ENCODE data around the gene ASCC3. TPM values are rescaled to one million over a fixed set of nuclear protein-coding genes. Genes with fewer than 3 reads are reported as not detected.

ASCC3 gene
- total and polyA plus RNA-seq, 4 donors = 12.8 to 32.7 (median 16.4) TPM

- H3K4me3 ChIP-seq (ENCODE audit: low read depth in 1 of 3, low read length in 3 of 3) = no peak overlapping the region
- H3K36me3 ChIP-seq (ENCODE audit: control insufficient read depth in 4 of 4, insufficient read depth in 3 of 4, low read depth in 1 of 4, low read length in 3 of 4) = peaks cover 0 to 10% (median 3%) of the 10 kb centered on the region in 4 donors
- H3K27ac ChIP-seq (ENCODE audit: low read depth in 1 of 2, low read length in 2 of 2) = no peak overlapping the region
- 100% methylated on average over 1 of the region's 1 CpG for WGBS
- H3K9ac ChIP-seq (ENCODE audit: low read depth in 1 of 2, low read length in 2 of 2) = no peak overlapping the region
- DNase-seq (ENCODE audit: low spot score) = no peak
- no peak for TF ChIP-seq YY1 (IDR thresholded peaks at IDR 0.05)
- TF ChIP-seq RXRA (IDR thresholded peaks at IDR 0.05) = no peak
- TF ChIP-seq HNF4G (IDR thresholded peaks at IDR 0.05) = no peak
- TF ChIP-seq, protein P1, sequence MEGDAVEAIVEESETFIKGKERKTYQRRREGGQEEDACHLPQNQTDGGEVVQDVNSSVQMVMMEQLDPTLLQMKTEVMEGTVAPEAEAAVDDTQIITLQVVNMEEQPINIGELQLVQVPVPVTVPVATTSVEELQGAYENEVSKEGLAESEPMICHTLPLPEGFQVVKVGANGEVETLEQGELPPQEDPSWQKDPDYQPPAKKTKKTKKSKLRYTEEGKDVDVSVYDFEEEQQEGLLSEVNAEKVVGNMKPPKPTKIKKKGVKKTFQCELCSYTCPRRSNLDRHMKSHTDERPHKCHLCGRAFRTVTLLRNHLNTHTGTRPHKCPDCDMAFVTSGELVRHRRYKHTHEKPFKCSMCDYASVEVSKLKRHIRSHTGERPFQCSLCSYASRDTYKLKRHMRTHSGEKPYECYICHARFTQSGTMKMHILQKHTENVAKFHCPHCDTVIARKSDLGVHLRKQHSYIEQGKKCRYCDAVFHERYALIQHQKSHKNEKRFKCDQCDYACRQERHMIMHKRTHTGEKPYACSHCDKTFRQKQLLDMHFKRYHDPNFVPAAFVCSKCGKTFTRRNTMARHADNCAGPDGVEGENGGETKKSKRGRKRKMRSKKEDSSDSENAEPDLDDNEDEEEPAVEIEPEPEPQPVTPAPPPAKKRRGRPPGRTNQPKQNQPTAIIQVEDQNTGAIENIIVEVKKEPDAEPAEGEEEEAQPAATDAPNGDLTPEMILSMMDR (IDR thresholded peaks at IDR 0.05; ENCODE audit: low read depth, low read length, missing input control) = no peak
- H3K4me1 ChIP-seq (ENCODE audit: control insufficient read depth in 4 of 4, insufficient read depth in 4 of 4, low read length in 3 of 4) = no peaks in the 10 kb centered on the region
- no peaks in the 10 kb centered on the region for H3K9me3 ChIP-seq (ENCODE audit: control insufficient read depth in 4 of 4, low read length in 3 of 4)
- H3K27me3 ChIP-seq (ENCODE audit: control insufficient read depth in 4 of 4, insufficient read depth in 4 of 4, low read length in 3 of 4) = no peaks in the 10 kb centered on the region
Observed at GRCh38 chr6:100599088-100599770, 281.9 kb downstream of the ASCC3 start.

DNA sequence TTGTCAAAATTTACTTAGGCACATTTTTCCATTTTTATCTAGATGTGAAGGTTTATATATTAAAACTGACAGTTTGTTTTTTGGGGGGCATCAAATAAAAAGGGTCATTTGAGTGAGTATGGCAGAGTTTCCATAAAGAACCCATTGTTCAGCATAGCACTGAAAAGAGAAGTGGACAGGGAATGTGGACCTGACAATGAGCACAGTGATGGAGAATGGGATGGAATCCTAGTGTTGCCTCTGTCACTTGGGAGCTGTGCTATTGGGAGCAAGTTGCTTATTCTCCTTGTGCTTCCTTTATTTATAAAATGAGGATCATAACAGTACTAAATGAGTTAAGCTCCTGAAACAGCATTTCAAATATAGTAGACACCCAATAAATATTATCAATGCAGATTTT is 285.7 kb downstream of the ASCC3 start:
- TF ChIP-seq HNF4A (conservative IDR thresholded peaks at IDR 0.05) = no peak
- TF ChIP-seq ATF3 (IDR thresholded peaks at IDR 0.05) = no peak
- no peak for TF ChIP-seq TAF1 (conservative IDR thresholded peaks at IDR 0.05)
- TF ChIP-seq, protein P2, sequence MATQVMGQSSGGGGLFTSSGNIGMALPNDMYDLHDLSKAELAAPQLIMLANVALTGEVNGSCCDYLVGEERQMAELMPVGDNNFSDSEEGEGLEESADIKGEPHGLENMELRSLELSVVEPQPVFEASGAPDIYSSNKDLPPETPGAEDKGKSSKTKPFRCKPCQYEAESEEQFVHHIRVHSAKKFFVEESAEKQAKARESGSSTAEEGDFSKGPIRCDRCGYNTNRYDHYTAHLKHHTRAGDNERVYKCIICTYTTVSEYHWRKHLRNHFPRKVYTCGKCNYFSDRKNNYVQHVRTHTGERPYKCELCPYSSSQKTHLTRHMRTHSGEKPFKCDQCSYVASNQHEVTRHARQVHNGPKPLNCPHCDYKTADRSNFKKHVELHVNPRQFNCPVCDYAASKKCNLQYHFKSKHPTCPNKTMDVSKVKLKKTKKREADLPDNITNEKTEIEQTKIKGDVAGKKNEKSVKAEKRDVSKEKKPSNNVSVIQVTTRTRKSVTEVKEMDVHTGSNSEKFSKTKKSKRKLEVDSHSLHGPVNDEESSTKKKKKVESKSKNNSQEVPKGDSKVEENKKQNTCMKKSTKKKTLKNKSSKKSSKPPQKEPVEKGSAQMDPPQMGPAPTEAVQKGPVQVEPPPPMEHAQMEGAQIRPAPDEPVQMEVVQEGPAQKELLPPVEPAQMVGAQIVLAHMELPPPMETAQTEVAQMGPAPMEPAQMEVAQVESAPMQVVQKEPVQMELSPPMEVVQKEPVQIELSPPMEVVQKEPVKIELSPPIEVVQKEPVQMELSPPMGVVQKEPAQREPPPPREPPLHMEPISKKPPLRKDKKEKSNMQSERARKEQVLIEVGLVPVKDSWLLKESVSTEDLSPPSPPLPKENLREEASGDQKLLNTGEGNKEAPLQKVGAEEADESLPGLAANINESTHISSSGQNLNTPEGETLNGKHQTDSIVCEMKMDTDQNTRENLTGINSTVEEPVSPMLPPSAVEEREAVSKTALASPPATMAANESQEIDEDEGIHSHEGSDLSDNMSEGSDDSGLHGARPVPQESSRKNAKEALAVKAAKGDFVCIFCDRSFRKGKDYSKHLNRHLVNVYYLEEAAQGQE (IDR thresholded peaks at IDR 0.05) = no peak
- TF ChIP-seq RXRA (IDR thresholded peaks at IDR 0.05) = no peak
- no peak for TF ChIP-seq JUND (IDR thresholded peaks at IDR 0.05)
- TF ChIP-seq MAX (IDR thresholded peaks at IDR 0.05) = no peak
- no peak for TF ChIP-seq FOXA2 (IDR thresholded peaks at IDR 0.05)
- TF ChIP-seq NR2F2 (IDR thresholded peaks at IDR 0.05) = no peak
- no peak for TF ChIP-seq SP1 (IDR thresholded peaks at IDR 0.05)
- no peak for TF ChIP-seq EGR1 (IDR thresholded peaks at IDR 0.05; ENCODE audit: low read depth in 2 of 2)
- no peak for TF ChIP-seq YY1 (IDR thresholded peaks at IDR 0.05)
- no peak for TF ChIP-seq FOXA1 (IDR thresholded peaks at IDR 0.05)
- TF ChIP-seq, protein P1 (IDR thresholded peaks at IDR 0.05; ENCODE audit: low read depth, low read length, missing input control) = no peak
- TF ChIP-seq, protein P3, sequence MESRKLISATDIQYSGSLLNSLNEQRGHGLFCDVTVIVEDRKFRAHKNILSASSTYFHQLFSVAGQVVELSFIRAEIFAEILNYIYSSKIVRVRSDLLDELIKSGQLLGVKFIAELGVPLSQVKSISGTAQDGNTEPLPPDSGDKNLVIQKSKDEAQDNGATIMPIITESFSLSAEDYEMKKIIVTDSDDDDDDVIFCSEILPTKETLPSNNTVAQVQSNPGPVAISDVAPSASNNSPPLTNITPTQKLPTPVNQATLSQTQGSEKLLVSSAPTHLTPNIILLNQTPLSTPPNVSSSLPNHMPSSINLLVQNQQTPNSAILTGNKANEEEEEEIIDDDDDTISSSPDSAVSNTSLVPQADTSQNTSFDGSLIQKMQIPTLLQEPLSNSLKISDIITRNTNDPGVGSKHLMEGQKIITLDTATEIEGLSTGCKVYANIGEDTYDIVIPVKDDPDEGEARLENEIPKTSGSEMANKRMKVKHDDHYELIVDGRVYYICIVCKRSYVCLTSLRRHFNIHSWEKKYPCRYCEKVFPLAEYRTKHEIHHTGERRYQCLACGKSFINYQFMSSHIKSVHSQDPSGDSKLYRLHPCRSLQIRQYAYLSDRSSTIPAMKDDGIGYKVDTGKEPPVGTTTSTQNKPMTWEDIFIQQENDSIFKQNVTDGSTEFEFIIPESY (IDR thresholded peaks at IDR 0.05) = no peak
- TF ChIP-seq GABPA (IDR thresholded peaks at IDR 0.05 in 1 of 2, conservative IDR thresholded peaks at IDR 0.05 in 1 of 2) = no peak
- no peak for TF ChIP-seq RAD21 (IDR thresholded peaks at IDR 0.05)
- TF ChIP-seq HNF4G (IDR thresholded peaks at IDR 0.05) = no peak
- H3K4me3 ChIP-seq (ENCODE audit: low read depth in 1 of 3, low read length in 3 of 3) = no peak overlapping the region
- H3K9me3 ChIP-seq (ENCODE audit: control insufficient read depth in 4 of 4, low read length in 3 of 4) = no peaks in the 10 kb centered on the region
- no peak overlapping the region for H3K9ac ChIP-seq (ENCODE audit: low read depth in 1 of 2, low read length in 2 of 2)
- DNase-seq (ENCODE audit: low spot score) = no peak
- H3K27ac ChIP-seq (ENCODE audit: low read depth in 1 of 2, low read length in 2 of 2) = no peak overlapping the region
- no peaks in the 10 kb centered on the region for H3K4me1 ChIP-seq (ENCODE audit: control insufficient read depth in 4 of 4, insufficient read depth in 4 of 4, low read length in 3 of 4)
- H3K36me3 ChIP-seq (ENCODE audit: control insufficient read depth in 4 of 4, insufficient read depth in 3 of 4, low read depth in 1 of 4, low read length in 3 of 4) = peaks cover 0 to 7% (median 1%) of the 10 kb centered on the region in 4 donors
- no peaks in the 10 kb centered on the region for H3K27me3 ChIP-seq (ENCODE audit: control insufficient read depth in 4 of 4, insufficient read depth in 4 of 4, low read length in 3 of 4)

Data from liver (tissue), 9 donors.